ENCODE measurements around the gene GNA12.

GNA12 gene

GRCh38 chr7:2775785-2776184 lies 68.3 kb downstream of the GNA12 start:
- DNase-seq (ENCODE audit: low spot score) = no peak

GRCh38 chr7:2775376-2775775 lies 68.7 kb downstream of the GNA12 start:
- DNase-seq (ENCODE audit: low spot score) = no peak

GRCh38 chr7:2774935-2775334 lies 69.2 kb downstream of the GNA12 start:
- DNase-seq (ENCODE audit: low spot score) = no peak

GRCh38 chr7:2774280-2774679 lies 69.8 kb downstream of the GNA12 start:
- DNase-seq (ENCODE audit: low spot score) = no peak

GRCh38 chr7:2773608-2774007 lies 70.5 kb downstream of the GNA12 start:
- DNase-seq (ENCODE audit: low spot score) = no peak

- no peak for DNase-seq (ENCODE audit: low spot score)
Measured at GRCh38 chr7:2771274-2771731, 72.8 kb downstream of the GNA12 start.

- no peak for DNase-seq (ENCODE audit: low spot score)
Measured at GRCh38 chr7:2764621-2765020, 79.5 kb downstream of the GNA12 start.

GRCh38 chr7:2763597-2763996 lies 80.5 kb downstream of the GNA12 start:
- DNase-seq (ENCODE audit: low spot score) = no peak

DNA sequence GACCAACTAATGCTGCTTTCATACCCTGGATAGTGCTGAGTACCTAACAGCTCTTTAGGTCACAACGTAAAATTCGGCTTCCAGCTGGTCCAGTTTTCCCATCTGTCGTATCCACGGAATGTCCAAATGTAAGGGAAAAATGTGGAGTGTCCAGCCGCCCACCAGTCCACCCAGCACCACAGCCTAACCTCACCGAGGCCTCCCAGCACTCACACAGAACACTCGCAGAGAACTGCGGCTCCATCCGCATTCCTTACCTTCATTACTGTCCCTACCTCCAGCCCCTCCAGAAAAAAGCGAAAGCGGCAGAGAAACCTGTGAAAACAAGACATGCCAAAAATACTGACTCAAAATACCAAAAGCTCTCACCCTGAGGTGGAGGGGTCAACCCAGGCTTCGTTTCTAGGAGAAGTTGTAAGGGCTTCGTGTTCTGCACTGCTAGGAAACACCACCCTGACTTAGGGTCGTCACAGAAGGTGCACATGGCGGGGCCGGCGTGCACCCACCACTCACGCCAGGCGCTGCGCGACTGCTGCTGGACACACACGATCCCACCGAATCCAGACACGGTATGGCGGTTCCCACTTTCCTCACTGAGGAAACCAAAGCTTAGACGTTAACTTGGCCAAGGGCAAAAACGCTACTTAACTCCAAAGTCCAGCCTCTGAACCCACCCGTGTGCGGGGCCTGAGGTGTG lies 82.2 kb downstream of the GNA12 start:
- DNase-seq (ENCODE audit: low spot score) = no peak

DNA sequence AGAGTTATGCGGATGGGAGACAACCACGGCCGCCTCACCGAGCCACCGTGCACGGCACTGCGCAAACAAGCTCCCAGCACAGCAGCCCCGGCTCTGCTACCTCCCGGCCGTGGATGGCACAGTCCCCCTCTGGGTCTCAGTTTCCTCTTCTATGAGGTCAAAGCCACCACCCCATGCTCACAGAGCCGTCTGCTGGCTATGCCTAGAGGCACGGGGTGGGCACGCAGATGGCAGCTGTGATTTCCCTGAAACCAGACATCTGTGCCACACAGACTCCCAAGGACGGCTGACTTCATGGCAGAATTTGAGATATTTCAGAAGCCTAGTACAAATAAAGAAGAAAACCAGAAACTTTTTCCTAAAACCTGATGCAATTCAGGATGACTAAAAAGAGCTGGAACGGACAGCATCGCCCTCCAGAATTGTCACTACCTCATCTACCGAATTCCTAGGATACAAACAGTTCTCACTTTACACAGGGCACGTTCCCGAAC lies 82.9 kb downstream of the GNA12 start:
- no peak for DNase-seq (ENCODE audit: low spot score)

- DNase-seq (ENCODE audit: low spot score) = peak; percentile 11
Measured at GRCh38 chr7:2760098-2760889, 83.8 kb downstream of the GNA12 start.

- DNase-seq (ENCODE audit: low spot score) = no peak
Measured at GRCh38 chr7:2759736-2760097, 84.4 kb downstream of the GNA12 start.

DNA sequence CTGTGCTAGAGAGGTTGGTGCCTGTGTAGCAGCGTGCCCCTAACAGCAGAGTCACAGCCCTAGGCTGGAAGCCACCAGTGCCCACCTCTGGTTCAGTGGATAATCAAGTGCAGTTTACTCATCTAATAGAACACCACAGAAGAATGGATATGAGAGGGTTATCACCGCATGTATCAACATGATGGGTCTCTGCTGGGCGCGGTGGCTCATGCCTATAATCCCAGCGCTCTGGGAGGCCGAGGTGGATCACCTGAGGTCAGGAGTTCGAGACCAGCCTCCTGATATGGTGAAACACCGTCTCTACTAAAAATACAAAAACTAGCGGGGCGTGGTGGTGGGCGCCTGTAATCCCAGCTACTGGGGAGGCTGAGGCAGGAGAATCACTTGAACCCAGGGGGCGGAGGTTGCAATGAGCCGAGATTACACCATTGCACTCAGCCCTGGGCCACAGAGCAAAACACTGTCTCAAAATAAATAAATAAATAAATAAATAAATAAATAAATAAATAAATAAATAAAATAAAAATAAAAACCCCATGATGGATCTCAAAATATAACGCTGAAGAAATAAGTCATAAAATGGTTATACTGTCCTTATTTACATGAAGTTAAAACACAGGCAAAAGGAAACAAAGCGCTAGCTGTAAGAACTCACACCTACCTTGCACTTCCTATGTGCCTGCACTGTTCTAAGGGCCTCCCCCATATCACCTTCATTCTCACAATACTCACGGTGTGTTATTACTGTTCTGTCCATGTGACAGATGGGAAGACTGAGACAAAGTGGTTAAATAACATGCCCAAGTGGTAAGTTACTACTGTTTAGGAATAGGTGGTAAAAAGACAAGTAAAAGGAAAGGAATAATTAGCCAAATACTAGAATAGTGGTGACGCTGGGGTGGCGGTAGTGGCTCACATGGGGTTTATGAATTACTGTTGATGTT lies 85.2 kb downstream of the GNA12 start:
- DNase-seq (ENCODE audit: low spot score) = peak; percentile 23

GRCh38 chr7:2757904-2758672 lies 86.0 kb downstream of the GNA12 start:
- DNase-seq (ENCODE audit: low spot score) = peak; percentile 93

DNA sequence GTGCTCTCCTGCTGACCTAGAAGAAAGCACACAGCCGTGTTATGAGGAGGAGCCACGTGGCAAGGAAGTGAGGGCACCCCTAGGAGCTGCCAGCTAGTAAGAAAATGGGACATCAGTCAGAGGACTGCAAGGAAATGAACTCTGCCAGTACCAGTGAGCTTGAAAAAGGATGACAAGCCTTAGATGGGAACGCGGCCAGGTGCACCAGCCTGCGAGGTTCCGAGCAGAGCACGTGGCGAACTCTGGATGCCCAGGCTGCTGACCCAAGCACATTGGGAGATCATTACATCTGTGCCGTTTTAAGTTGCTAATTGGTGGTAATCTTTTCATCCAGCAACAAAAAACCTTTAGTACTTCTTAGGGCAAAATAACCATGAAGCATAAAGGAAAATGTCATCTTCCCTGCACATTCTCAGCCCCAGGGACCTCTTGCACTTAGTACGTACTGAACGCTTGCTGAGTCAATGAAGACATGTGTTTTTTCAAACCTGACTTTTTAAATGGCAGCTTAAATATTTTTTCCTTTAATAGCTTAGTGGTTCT lies 86.7 kb downstream of the GNA12 start:
- DNase-seq (ENCODE audit: low spot score) = peak; percentile 14

GRCh38 chr7:2755531-2755930 lies 88.6 kb downstream of the GNA12 start:
- no peak for DNase-seq (ENCODE audit: low spot score)

DNA sequence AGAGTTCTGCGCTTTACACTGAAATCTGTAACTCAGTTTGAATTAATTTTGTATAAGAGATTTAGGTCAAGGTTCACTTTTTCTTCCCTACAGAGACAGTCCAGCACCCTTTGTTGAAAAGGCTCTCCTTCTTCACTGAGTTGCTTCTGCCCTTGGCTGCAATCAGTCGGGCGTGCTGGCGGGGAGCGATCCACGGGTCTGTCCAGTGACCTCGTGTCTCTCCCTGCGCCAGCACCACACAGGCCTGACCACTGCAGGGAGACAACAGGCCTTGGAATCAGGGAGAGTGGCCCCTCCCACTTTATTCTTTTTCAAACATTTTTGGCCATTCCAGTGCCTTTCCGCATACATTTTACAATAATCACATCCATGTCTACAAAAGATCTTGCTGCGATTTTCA lies 89.2 kb downstream of the GNA12 start:
- no peak for DNase-seq (ENCODE audit: low spot score)

DNA sequence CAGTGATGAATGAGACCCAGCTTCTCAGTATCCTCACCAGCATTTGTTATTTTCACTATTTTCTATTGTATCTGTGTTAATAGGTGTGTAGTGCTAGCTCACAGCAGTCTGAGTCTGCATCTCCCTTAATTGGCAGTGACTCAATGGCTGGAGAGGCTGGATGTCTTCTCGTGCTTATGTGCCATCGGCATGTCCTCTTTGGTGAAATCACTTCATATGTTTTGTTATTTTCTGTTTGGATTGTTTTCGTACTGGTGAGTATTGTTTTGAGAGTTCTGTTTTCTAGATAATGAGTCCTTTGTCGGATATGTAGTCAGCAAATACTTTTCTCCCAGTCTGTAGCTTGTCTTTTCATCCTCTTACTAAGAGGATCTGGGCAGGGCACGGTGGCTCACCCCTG lies 90.0 kb downstream of the GNA12 start:
- no peak for DNase-seq (ENCODE audit: low spot score)

GRCh38 chr7:2753148-2753547 lies 91.0 kb downstream of the GNA12 start:
- no peak for DNase-seq (ENCODE audit: low spot score)

GRCh38 chr7:2751086-2751485 lies 93.0 kb downstream of the GNA12 start:
- DNase-seq (ENCODE audit: low spot score) = no peak

GRCh38 chr7:2750004-2750407 lies 94.1 kb downstream of the GNA12 start:
- DNase-seq (ENCODE audit: low spot score) = no peak

Data from activated CD4-positive, alpha-beta T cell treated with anti-CD3 and anti-CD28 coated beads, Interleukin-2, Interleukin-4, amounts not matched to agents 100 ng/mL and 50 ng/mL, durations not matched to agents 16 hours and 8 hours (primary cell).